Loucy (cell line): Measurements from ENCODE around the gene DNAJC1.

Experiments used
- CTCF ChIP-seq: fragments of 200-600 bp; sonication (generic); conservative IDR thresholded peaks from 2 replicates; pipeline ENCODE4 v1.5.1; 2014; ENCODE audit warnings: mild to moderate bottlenecking, antibody characterized with exemption, low read length
- EZH2phosphoT487 ChIP-seq: fragments of 200-600 bp; IDR thresholded peaks from 2 replicates; pipeline ENCODE4 v1.6.1; 2018; ENCODE audit warnings: antibody characterized with exemption, mild to moderate bottlenecking, moderate library complexity, borderline replicate concordance

DNA sequence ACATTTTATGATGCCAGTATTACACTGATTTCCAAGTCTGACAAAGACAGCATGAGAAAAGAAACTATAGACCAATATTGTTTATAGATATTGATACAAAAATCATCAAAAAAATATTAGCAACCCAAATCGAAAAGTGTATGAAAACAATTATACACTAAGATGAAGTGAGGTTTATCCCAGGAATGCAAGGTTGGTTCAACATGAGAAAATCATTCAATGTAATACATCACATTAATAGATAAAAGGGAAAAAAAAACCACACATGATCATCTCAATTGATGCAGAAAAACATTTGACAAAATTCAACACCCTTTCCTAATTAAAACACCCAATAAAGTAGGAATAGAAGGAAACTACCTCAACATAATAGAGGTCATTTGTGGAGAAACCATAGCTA, 153.9 kb downstream of the DNAJC1 start:
- TF ChIP-seq CTCF (no peak), EZH2phosphoT487 (no peak)
